Hematopoietic multipotent progenitor cell treated with erythropoietin and hydrocortisone succinate and interleukin-3 and kit ligand, for 17 days (in vitro differentiated cells): ENCODE results near the gene RXRA.

Experiments used
- DNase-seq: peaks from one replicate; pipeline ENCODE4 v3.0.0-alpha.2; 2015; ENCODE audit warnings: low spot score

RXRA gene

GRCh38 chr9:134355561-134356279, 29.5 kb downstream of the RXRA start:
- no peak for DNase-seq

GRCh38 chr9:134356496-134357470, 30.5 kb downstream of the RXRA start:
- peak; percentile 73 for DNase-seq

- no peak for DNase-seq
These were observed 31.4 kb downstream of the RXRA start for GRCh38 chr9:134357631-134358025.

GRCh38 chr9:134358026-134358661, 31.9 kb downstream of the RXRA start:
- DNase-seq = no peak

- DNase-seq = peak; percentile 70
These were observed 32.5 kb downstream of the RXRA start for GRCh38 chr9:134358662-134359319.

- peak; percentile 35 for DNase-seq
These were observed 33.4 kb downstream of the RXRA start for GRCh38 chr9:134359493-134360179.

GRCh38 chr9:134360180-134360759, 34.0 kb downstream of the RXRA start:
- no peak for DNase-seq

- DNase-seq = peak; percentile 87
These were observed 34.6 kb downstream of the RXRA start for GRCh38 chr9:134360897-134361296.

- DNase-seq = no peak
These were observed 35.2 kb downstream of the RXRA start for GRCh38 chr9:134361426-134361825.

GRCh38 chr9:134361843-134362414, 35.7 kb downstream of the RXRA start:
- no peak for DNase-seq

GRCh38 chr9:134363450-134363849, 37.2 kb downstream of the RXRA start:
- DNase-seq = no peak

- DNase-seq = no peak
These were observed 38.3 kb downstream of the RXRA start for GRCh38 chr9:134364391-134365114.

- DNase-seq = no peak
These were observed 38.9 kb downstream of the RXRA start for GRCh38 chr9:134365115-134365596.

- peak; percentile 81 for DNase-seq
These were observed 39.6 kb downstream of the RXRA start for GRCh38 chr9:134365791-134366222.

GRCh38 chr9:134366223-134367031, 40.2 kb downstream of the RXRA start:
- peak; percentile 85 for DNase-seq

- DNase-seq = no peak
These were observed 40.8 kb downstream of the RXRA start for GRCh38 chr9:134367061-134367460.

- no peak for DNase-seq
These were observed 41.7 kb downstream of the RXRA start for GRCh38 chr9:134367791-134368490.

GRCh38 chr9:134368571-134368970, 42.3 kb downstream of the RXRA start:
- DNase-seq = no peak
